Memory B cell (primary cell): Measurements from ENCODE around the gene EAF1.
"Not testable (repeated sequence)": the region's sequence is repeated elsewhere in the genome, so short reads cannot be mapped to it uniquely, and the experiment has no call there.

Experiments
- ATAC-seq: fragments of 150-1000 bp; cut with Tn5 transposase; 2 replicates; pipeline ENCODE4 v1.10.0; 2021; ENCODE audit warnings: low read depth, mild to moderate bottlenecking, moderate library complexity
- DNase-seq, 2 donors: peaks; one replicate each; pipeline ENCODE4 v3.0.0; 2022; ENCODE audit warnings: low spot score in 2 of 2
- H3K27ac Mint-ChIP-seq: one replicate; pipeline ENCODE4 v1.8.0; 2022; ENCODE audit warnings: mild to moderate bottlenecking, moderate library complexity, mixed read lengths
- H3K27me3 Mint-ChIP-seq: one replicate; pipeline ENCODE4 v1.8.0; 2022; ENCODE audit warnings: mixed read lengths
- H3K36me3 Mint-ChIP-seq: one replicate; pipeline ENCODE4 v1.8.0; 2022; ENCODE audit warnings: mild to moderate bottlenecking, mixed read lengths
- H3K4me1 Mint-ChIP-seq: one replicate; pipeline ENCODE4 v1.8.0; 2022; ENCODE audit warnings: mixed read lengths
- H3K4me3 Mint-ChIP-seq: one replicate; pipeline ENCODE4 v1.8.0; 2022; ENCODE audit warnings: mild to moderate bottlenecking, moderate library complexity, mixed read lengths
- H3K9me3 Mint-ChIP-seq: one replicate; pipeline ENCODE4 v1.8.0; 2022; ENCODE audit warnings: mixed read lengths

Gene EAF1

GRCh38 chr3:15451216-15452113 lies 24.1 kb downstream of the EAF1 start:
- Mint-ChIP-seq H3K36me3 (peaks cover 3% of the 10 kb centered on the region), H3K9me3 (no peaks in the 10 kb centered on the region), H3K4me3 (no peak overlapping the region), H3K27ac (no peak overlapping the region), H3K27me3 (no peaks in the 10 kb centered on the region), H3K4me1 (no peaks in the 10 kb centered on the region)
- no peak for DNase-seq
- ATAC-seq: no peak

GRCh38 chr3:15452156-15452555 lies 24.8 kb downstream of the EAF1 start:
- Mint-ChIP-seq H3K27me3 (no peaks in the 10 kb centered on the region), H3K9me3 (no peaks in the 10 kb centered on the region), H3K36me3 (peaks cover 3% of the 10 kb centered on the region), H3K27ac (no peak overlapping the region), H3K4me1 (no peaks in the 10 kb centered on the region), H3K4me3 (no peak overlapping the region)
- no peak for ATAC-seq
- DNase-seq: no peak

DNA sequence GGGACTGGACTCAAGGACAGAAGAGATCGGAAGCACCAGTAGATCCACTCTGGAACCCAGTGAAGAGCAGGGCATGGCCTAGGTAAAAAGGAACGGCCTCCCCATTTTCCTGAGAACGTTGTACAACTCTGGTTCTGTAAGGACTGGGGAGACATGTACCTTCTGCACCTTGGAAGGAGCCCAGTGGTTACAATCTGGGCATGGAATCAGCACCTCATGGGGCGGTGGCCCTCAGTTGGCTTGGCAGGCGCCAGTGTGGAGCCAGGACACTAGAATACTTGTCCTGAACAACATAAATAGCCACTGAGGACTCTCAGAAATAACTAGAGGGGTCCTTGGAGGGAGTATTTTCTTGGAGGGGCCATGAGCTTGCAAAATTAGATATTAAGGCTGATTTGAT lies 25.6 kb downstream of the EAF1 start:
- Mint-ChIP-seq H3K9me3 (no peaks in the 10 kb centered on the region), H3K4me1 (no peaks in the 10 kb centered on the region), H3K27me3 (no peaks in the 10 kb centered on the region), H3K27ac (no peak overlapping the region), H3K4me3 (no peak overlapping the region), H3K36me3 (peaks cover 3% of the 10 kb centered on the region)
- DNase-seq: no peak
- no peak for ATAC-seq

GRCh38 chr3:15453501-15453900 lies 26.1 kb downstream of the EAF1 start:
- ATAC-seq: no peak
- no peaks in the 10 kb centered on the region for H3K27me3 Mint-ChIP-seq
- DNase-seq: no peak
- no peak overlapping the region for H3K4me3 Mint-ChIP-seq
- no peak overlapping the region for H3K27ac Mint-ChIP-seq
- peaks cover 1% of the 10 kb centered on the region for H3K9me3 Mint-ChIP-seq
- no peaks in the 10 kb centered on the region for H3K4me1 Mint-ChIP-seq
- peaks cover 5% of the 10 kb centered on the region for H3K36me3 Mint-ChIP-seq

DNA sequence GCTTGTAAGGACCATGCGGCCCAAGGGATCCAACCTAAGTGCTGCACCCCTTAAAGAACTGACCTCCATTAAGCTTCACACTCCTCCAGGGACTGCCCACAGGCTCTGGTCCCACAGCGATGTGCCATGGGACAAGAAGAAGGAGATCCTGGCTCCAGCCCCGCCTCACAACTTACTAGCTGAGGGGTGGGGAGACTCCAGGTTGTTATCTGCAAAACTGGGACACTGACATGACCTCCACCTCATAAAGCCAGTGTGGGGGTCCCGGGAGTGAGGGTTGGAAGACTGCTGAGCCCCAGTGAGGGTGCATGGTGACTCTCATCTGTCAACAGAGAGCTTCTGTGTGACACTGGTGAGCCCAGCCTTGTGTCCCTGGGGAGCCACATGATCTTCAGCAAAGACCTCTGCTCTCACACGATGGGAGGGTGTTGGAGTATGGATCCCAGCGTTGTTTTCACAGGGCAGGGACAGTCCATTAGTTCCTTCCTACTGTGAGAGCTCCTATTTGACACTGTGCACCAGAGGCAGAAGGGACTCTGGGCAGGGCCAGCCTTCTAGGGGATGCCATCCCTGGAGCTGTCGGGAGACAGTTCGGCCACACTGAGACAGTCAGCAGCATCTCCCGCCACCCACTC lies 26.7 kb downstream of the EAF1 start:
- DNase-seq (no peak), ATAC-seq (no peak)
- Mint-ChIP-seq H3K4me1 (no peaks in the 10 kb centered on the region), H3K4me3 (no peak overlapping the region), H3K27ac (no peak overlapping the region), H3K27me3 (no peaks in the 10 kb centered on the region), H3K36me3 (peaks cover 5% of the 10 kb centered on the region), H3K9me3 (peaks cover 1% of the 10 kb centered on the region)

DNA sequence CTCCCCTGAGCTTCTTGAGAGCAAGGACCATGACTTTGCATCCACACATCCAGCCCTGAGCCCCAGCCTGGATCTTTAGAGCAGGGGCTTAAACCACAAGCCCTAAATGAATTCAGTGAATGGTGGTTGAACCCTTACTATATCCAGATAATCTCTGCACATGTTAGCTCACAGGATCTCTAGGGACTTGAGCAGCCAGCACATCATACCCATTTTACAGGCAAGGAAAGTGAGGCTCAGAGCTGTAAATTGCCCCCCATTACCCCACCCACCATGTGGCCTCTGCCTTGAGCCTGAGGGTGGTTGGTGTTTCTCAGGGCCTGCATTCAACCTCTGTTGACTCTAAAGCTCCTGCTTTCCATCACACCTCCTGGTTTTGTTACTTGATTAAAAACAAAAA lies 27.6 kb downstream of the EAF1 start:
- ATAC-seq: no peak
- Mint-ChIP-seq H3K9me3 (peaks cover 1% of the 10 kb centered on the region), H3K36me3 (peaks cover 5% of the 10 kb centered on the region), H3K27ac (no peak overlapping the region), H3K4me1 (no peaks in the 10 kb centered on the region), H3K4me3 (no peak overlapping the region), H3K27me3 (no peaks in the 10 kb centered on the region)
- DNase-seq: no peak

DNA sequence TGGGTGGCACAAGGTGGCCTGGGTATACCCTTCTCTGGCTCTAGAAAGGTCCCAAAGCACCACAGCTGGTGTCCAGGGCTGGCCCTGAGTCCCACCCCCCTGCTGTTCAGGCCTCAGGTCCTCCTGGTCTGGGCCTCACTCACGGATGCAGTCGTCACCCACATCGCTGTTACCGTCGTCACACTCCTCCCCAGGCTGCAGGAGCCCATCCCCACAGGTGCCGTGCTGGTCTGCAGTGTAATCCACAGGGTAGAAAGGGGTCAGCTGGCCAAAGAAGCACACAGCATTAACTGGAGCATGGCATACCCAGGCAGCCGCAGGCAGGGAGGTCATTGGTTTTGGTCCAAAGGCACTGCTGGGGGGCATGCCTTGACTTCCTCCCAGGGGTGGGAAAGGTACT lies 28.4 kb downstream of the EAF1 start:
- Mint-ChIP-seq H3K4me1 (no peaks in the 10 kb centered on the region), H3K36me3 (peaks cover 2% of the 10 kb centered on the region), H3K9me3 (peaks cover 1% of the 10 kb centered on the region), H3K27me3 (no peaks in the 10 kb centered on the region), H3K4me3 (no peak overlapping the region), H3K27ac (no peak overlapping the region)
- DNase-seq (no peak), ATAC-seq (no peak)

DNA sequence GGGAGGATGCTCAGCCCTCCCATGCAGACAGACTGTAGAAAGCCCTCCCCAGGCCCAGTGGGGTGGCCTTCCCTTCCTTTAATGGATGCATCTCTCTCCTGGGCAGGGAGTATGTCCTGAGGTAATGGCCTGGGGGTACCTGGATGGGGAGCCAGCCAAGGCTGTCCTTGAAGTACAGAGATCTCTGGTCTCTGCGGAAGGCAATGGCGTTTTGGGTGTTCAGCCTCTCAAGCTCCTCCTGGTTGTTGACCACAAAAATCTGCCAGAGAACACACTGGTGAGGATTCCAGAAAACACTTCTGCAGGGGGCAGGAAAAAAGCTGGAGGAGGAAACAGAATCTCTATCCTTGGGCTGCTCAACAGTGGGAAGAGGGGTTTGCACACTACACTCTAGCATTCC lies 28.9 kb downstream of the EAF1 start:
- H3K9me3 Mint-ChIP-seq: peaks cover 1% of the 10 kb centered on the region
- no peaks in the 10 kb centered on the region for H3K27me3 Mint-ChIP-seq
- peaks cover 2% of the 10 kb centered on the region for H3K36me3 Mint-ChIP-seq
- no peak overlapping the region for H3K27ac Mint-ChIP-seq
- no peaks in the 10 kb centered on the region for H3K4me1 Mint-ChIP-seq
- no peak overlapping the region for H3K4me3 Mint-ChIP-seq
- DNase-seq: no peak
- ATAC-seq: no peak

- H3K4me3 Mint-ChIP-seq, H3K9me3 Mint-ChIP-seq, H3K27ac Mint-ChIP-seq, ATAC-seq, H3K36me3 Mint-ChIP-seq, H3K4me1 Mint-ChIP-seq, H3K27me3 Mint-ChIP-seq, DNase-seq: not testable (repeated sequence)
Observed at GRCh38 chr3:15456915-15457314, 29.5 kb downstream of the EAF1 start.

- DNase-seq: no peak
- no peak for ATAC-seq
- Mint-ChIP-seq H3K4me3 (no peak overlapping the region), H3K27ac (no peak overlapping the region), H3K9me3 (peaks cover 1% of the 10 kb centered on the region), H3K36me3 (peaks cover 2% of the 10 kb centered on the region), H3K4me1 (no peaks in the 10 kb centered on the region), H3K27me3 (no peaks in the 10 kb centered on the region)
Observed at GRCh38 chr3:15458212-15458780, 30.9 kb downstream of the EAF1 start.

- Mint-ChIP-seq H3K4me3 (no peak overlapping the region), H3K27ac (no peak overlapping the region), H3K9me3 (peaks cover 1% of the 10 kb centered on the region), H3K4me1 (no peaks in the 10 kb centered on the region), H3K27me3 (no peaks in the 10 kb centered on the region), H3K36me3 (peaks cover 2% of the 10 kb centered on the region)
- ATAC-seq (no peak), DNase-seq (no peak)
Observed at GRCh38 chr3:15460891-15461531, 33.6 kb downstream of the EAF1 start.

GRCh38 chr3:15462451-15462850 lies 35.1 kb downstream of the EAF1 start:
- Mint-ChIP-seq H3K9me3 (peaks cover 1% of the 10 kb centered on the region), H3K4me3 (no peak overlapping the region), H3K36me3 (peaks cover 2% of the 10 kb centered on the region), H3K27ac (no peak overlapping the region), H3K27me3 (no peaks in the 10 kb centered on the region), H3K4me1 (no peaks in the 10 kb centered on the region)
- no peak for ATAC-seq
- no peak for DNase-seq

DNA sequence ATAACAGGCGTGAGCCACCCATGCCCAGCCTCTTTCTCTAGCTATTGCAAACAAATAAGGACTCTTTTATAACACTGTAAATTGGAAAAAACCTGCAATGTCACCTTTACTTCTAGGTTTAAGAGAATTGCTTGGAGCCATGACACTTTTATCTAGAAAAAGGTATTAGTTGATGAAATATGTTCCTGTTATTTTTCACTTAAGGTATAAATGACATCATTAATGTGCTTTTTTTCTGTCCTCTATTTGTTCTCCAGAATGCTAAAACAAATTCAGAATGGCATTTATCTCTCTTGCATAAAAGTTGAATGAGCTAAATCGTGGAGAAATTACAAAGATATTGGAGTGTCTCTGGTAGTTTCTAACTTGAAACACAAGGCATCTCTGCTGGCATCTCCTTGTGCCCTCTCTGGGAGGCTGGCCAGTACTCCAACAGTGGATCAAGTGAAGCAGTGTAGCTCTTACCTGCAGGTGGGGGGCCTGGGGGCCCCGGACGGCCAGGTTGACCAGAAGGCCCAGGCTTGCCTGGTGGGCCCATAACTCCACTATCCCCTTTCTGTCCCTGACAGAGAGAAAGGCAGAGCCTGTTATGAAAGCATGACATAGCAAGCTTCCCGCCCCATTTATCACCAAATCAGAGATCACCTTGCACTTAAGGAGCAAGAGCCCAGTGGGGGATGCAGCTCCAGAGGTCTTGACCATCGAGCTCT lies 38.6 kb downstream of the EAF1 start:
- H3K4me1 Mint-ChIP-seq: no peaks in the 10 kb centered on the region
- H3K9me3 Mint-ChIP-seq: no peaks in the 10 kb centered on the region
- ATAC-seq (no peak), DNase-seq (no peak)
- H3K36me3 Mint-ChIP-seq: no peaks in the 10 kb centered on the region
- H3K27ac Mint-ChIP-seq: no peak overlapping the region
- H3K4me3 Mint-ChIP-seq: no peak overlapping the region
- H3K27me3 Mint-ChIP-seq: no peaks in the 10 kb centered on the region
